ENCODE data around the gene FOXP1.

FOXP1 gene

GRCh38 chr3:71251156-71251775 is 332.3 kb downstream of the FOXP1 start:
- DNase-seq (ENCODE audit: low read depth, low spot score): no peak

GRCh38 chr3:71250026-71250425 is 333.5 kb downstream of the FOXP1 start:
- no peak for DNase-seq (ENCODE audit: low read depth, low spot score)
- no peak overlapping the region for H3K4me3 ChIP-seq (ENCODE audit: low read length)

More at GRCh38 chr3:71251156-71251775, 332.3 kb downstream of the FOXP1 start:
- no peak overlapping the region for H3K4me3 ChIP-seq (ENCODE audit: low read length)

GRCh38 chr3:71247958-71248335 is 335.6 kb downstream of the FOXP1 start:
- H3K4me3 ChIP-seq (ENCODE audit: low read length): no peak overlapping the region
- DNase-seq (ENCODE audit: low read depth, low spot score): no peak

- H3K4me3 ChIP-seq (ENCODE audit: low read length): no peak overlapping the region
- no peak for DNase-seq (ENCODE audit: low read depth, low spot score)
Measured at GRCh38 chr3:71247221-71247957, 336.1 kb downstream of the FOXP1 start.

- no peak overlapping the region for H3K4me3 ChIP-seq (ENCODE audit: low read length)
- DNase-seq (ENCODE audit: low read depth, low spot score): no peak
Measured at GRCh38 chr3:71245971-71246880, 337.3 kb downstream of the FOXP1 start.

- H3K4me3 ChIP-seq (ENCODE audit: low read length): no peak overlapping the region
- DNase-seq (ENCODE audit: low read depth, low spot score): no peak
Measured at GRCh38 chr3:71244826-71245488, 338.6 kb downstream of the FOXP1 start.

- no peak for DNase-seq (ENCODE audit: low read depth, low spot score)
- no peak overlapping the region for H3K4me3 ChIP-seq (ENCODE audit: low read length)
Measured at GRCh38 chr3:71244153-71244825, 339.2 kb downstream of the FOXP1 start.

GRCh38 chr3:71243229-71243628 is 340.3 kb downstream of the FOXP1 start:
- no peak overlapping the region for H3K4me3 ChIP-seq (ENCODE audit: low read length)
- no peak for DNase-seq (ENCODE audit: low read depth, low spot score)

GRCh38 chr3:71241981-71242560 is 341.5 kb downstream of the FOXP1 start:
- DNase-seq (ENCODE audit: low read depth, low spot score): no peak
- H3K4me3 ChIP-seq (ENCODE audit: low read length): no peak overlapping the region

GRCh38 chr3:71241246-71241901 is 342.2 kb downstream of the FOXP1 start:
- no peak overlapping the region for H3K4me3 ChIP-seq (ENCODE audit: low read length)
- DNase-seq (ENCODE audit: low read depth, low spot score): no peak

- DNase-seq (ENCODE audit: low read depth, low spot score): no peak
- no peak overlapping the region for H3K4me3 ChIP-seq (ENCODE audit: low read length)
Measured at GRCh38 chr3:71240034-71240433, 343.5 kb downstream of the FOXP1 start.

GRCh38 chr3:71238355-71238757 is 345.2 kb downstream of the FOXP1 start:
- H3K4me3 ChIP-seq (ENCODE audit: low read length): no peak overlapping the region
- DNase-seq (ENCODE audit: low read depth, low spot score): no peak

GRCh38 chr3:71237672-71238071 is 345.9 kb downstream of the FOXP1 start:
- no peak for DNase-seq (ENCODE audit: low read depth, low spot score)
- no peak overlapping the region for H3K4me3 ChIP-seq (ENCODE audit: low read length)

- DNase-seq (ENCODE audit: low read depth, low spot score): no peak
- H3K4me3 ChIP-seq (ENCODE audit: low read length): no peak overlapping the region
Measured at GRCh38 chr3:71235846-71236245, 347.7 kb downstream of the FOXP1 start.

- DNase-seq (ENCODE audit: low read depth, low spot score): no peak
- no peak overlapping the region for H3K4me3 ChIP-seq (ENCODE audit: low read length)
Measured at GRCh38 chr3:71232895-71233294, 350.6 kb downstream of the FOXP1 start.

GRCh38 chr3:71232175-71232679 is 351.3 kb downstream of the FOXP1 start:
- no peak for DNase-seq (ENCODE audit: low read depth, low spot score)
- H3K4me3 ChIP-seq (ENCODE audit: low read length): no peak overlapping the region

- DNase-seq (ENCODE audit: low read depth, low spot score): no peak
- no peak overlapping the region for H3K4me3 ChIP-seq (ENCODE audit: low read length)
Measured at GRCh38 chr3:71231680-71232079, 351.8 kb downstream of the FOXP1 start.

Measured in Jurkat, Clone E6-1 (cell line).